OCI-LY7 (cell line): ENCODE data around the gene UBE3A. TPM values are rescaled to one million over a fixed set of nuclear protein-coding genes. Genes with fewer than 3 reads are reported as not detected.

Experiments used
- BruUV-seq: library from RNA; stranded (reverse); fragments of 400-500 nt; replicated peaks from 2 replicates; lab custom pipeline; 2021; lab: Mats Ljungman, UMichigan
- CTCF ChIA-PET: fragments of 300-600 bp; sonication (Branson Sonifier 250); formaldehyde crosslinking; loops from one replicate; lab custom pipeline; 2022; ENCODE audit warnings: antibody characterized with exemption; ENCODE audit not compliant: unreplicated experiment; lab: Charles Lee
- POLR2A ChIA-PET: fragments of 300-600 bp; sonication (Branson Sonifier 250); formaldehyde crosslinking; loops from one replicate; lab custom pipeline; 2022; ENCODE audit warnings: antibody characterized with exemption; lab: Charles Lee
- DNase-seq: peaks from one replicate; pipeline ENCODE4 v3.0.0-alpha.2; 2015; ENCODE audit warnings: low spot score
- H2AFZ ChIP-seq: fragments of 200-600 bp; sonication (generic), shearing (Covaris generic); 2 replicates; pipeline ENCODE4 v1.6.1; 2014; ENCODE audit warnings: mild to moderate bottlenecking, antibody characterized with exemption, low read length, moderate library complexity
- H3K27ac ChIP-seq: fragments of 200-600 bp; sonication (generic); 2 replicates; pipeline ENCODE4 v1.5.1; 2014; ENCODE audit warnings: mixed run types, low read depth, mild to moderate bottlenecking, moderate library complexity, low read length, inconsistent platforms; ENCODE audit not compliant: poor library complexity, severe bottlenecking
- H3K36me3 ChIP-seq: fragments of 200-600 bp; sonication (generic); 2 replicates; pipeline ENCODE4 v1.6.1; 2014; ENCODE audit warnings: mild to moderate bottlenecking, antibody characterized with exemption, low read length, moderate library complexity, mixed read lengths; ENCODE audit not compliant: insufficient read depth
- H3K4me1 ChIP-seq: fragments of 200-600 bp; sonication (generic); 2 replicates; pipeline ENCODE4 v1.5.1; 2014; ENCODE audit warnings: mild to moderate bottlenecking, low read length; ENCODE audit not compliant: insufficient read depth, poor library complexity, severe bottlenecking
- H3K4me2 ChIP-seq: fragments of 200-600 bp; sonication (generic); 2 replicates; pipeline ENCODE4 v1.6.1; 2014; ENCODE audit warnings: mild to moderate bottlenecking, low read length
- H3K4me3 ChIP-seq: fragments of 200-600 bp; sonication (generic); 2 replicates; pipeline ENCODE4 v1.5.1; 2014; ENCODE audit warnings: mild to moderate bottlenecking, low read depth, low read length; ENCODE audit not compliant: poor library complexity, severe bottlenecking
- H3K79me2 ChIP-seq: fragments of 200-600 bp; sonication (generic); 2 replicates; pipeline ENCODE4 v1.6.1; 2016; ENCODE audit warnings: low read depth, mild to moderate bottlenecking, low read length, moderate library complexity, mixed read lengths; ENCODE audit not compliant: insufficient read depth
- H3K9me2 ChIP-seq: fragments of 200-600 bp; sonication (generic); 2 replicates; pipeline ENCODE4 v1.6.1; 2016; ENCODE audit warnings: mild to moderate bottlenecking, low read length, mixed read lengths; ENCODE audit not compliant: insufficient read depth
- H3K9me3 ChIP-seq: fragments of 200-600 bp; sonication (generic); 2 replicates; pipeline ENCODE4 v1.6.1; 2014; ENCODE audit warnings: mild to moderate bottlenecking, mixed run types, low read length, mixed read lengths
- H4K20me1 ChIP-seq: fragments of 200-600 bp; sonication (generic); 2 replicates; pipeline ENCODE4 v1.6.1; 2014; ENCODE audit warnings: mild to moderate bottlenecking, antibody characterized with exemption, low read length, moderate library complexity, mixed read lengths; ENCODE audit not compliant: insufficient read depth
- EZH2phosphoT487 ChIP-seq: fragments of 200-600 bp; sonication (generic); IDR thresholded peaks from 2 replicates; pipeline ENCODE4 v1.6.1; 2018; ENCODE audit warnings: low read depth, borderline replicate concordance, mild to moderate bottlenecking, mixed run types, antibody characterized with exemption, low read length, moderate library complexity, mixed read lengths
- intact Hi-C: fragments of 100-400 bp; cut with micrococcal nuclease; formaldehyde crosslinking; loops from one replicate; pipeline ENCODE4 v1.10.0; 2022; ENCODE audit not compliant: unreplicated experiment
- total RNA-seq, 2 experiments: library from RNA; depleted of rRNA in 1 of 2; stranded (reverse); fragments of >200 nt in 1 of 2; shearing (Covaris generic) in 1 of 2; gene quantifications; 2 replicates each; pipeline ENCODE4 v1.2.3, GENCODE V29; 2014 to 2022
- TF ChIP-seq, protein P1 (sequence below): fragments of 200-600 bp; sonication (generic); conservative IDR thresholded peaks from 2 replicates; pipeline ENCODE4 v1.5.1; 2014; ENCODE audit warnings: mild to moderate bottlenecking, antibody characterized with exemption, low read length, moderate library complexity, mixed read lengths

Gene UBE3A
- total RNA-seq, 2 experiments from 2014 or later: 95.9 to 158 TPM

- H3K27ac ChIP-seq: no peak overlapping the region
- no TSS peak for BruUV-seq
- no peaks in the 10 kb centered on the region for H3K4me1 ChIP-seq
- DNase-seq: no peak
- no peaks in the 10 kb centered on the region for H3K9me3 ChIP-seq
- no peak for TF ChIP-seq EZH2phosphoT487
- POLR2A ChIA-PET: interaction anchor here (0.8 to 1.0 kb wide), 2 partner anchors 11 to 31 kb away, joined by 3 read pairs; no protein-coding TSS in a partner anchor
- H3K4me2 ChIP-seq: no peak overlapping the region
- H2AFZ ChIP-seq: no peak overlapping the region
- H4K20me1 ChIP-seq: no peaks in the 10 kb centered on the region
- no peaks in the 10 kb centered on the region for H3K79me2 ChIP-seq
- intact Hi-C loops: no loop called here
- no peaks in the 10 kb centered on the region for H3K36me3 ChIP-seq
- H3K4me3 ChIP-seq: no peak overlapping the region
- H3K9me2 ChIP-seq: no peaks in the 10 kb centered on the region
- CTCF ChIA-PET: no interaction called here
Observed at GRCh38 chr15:25445412-25445811, 6.6 kb upstream of the UBE3A start.

DNA sequence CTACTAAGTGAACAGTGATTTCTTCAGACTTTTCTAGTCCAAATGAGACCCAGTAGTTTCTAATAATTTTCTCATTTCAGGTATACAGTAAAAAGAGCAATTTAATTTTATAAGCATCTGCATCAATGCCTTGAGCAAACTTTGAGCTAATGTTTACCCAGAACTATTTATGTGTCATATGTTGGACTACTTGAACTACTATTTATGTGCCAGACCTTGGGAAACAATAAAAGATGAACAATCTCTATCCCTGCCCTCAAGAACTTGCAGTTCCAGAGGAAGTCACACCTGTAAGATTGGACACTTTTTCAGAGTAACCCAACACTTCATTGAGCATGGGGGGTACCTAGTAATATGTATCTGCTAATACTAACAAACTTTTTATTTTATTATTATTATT lies 2.3 kb upstream of the UBE3A start:
- H3K4me2 ChIP-seq: no peak overlapping the region
- H2AFZ ChIP-seq: no peak overlapping the region
- no peak for DNase-seq
- H3K27ac ChIP-seq: no peak overlapping the region
- H3K4me3 ChIP-seq: no peak overlapping the region
- no peaks in the 10 kb centered on the region for H3K9me2 ChIP-seq
- H3K79me2 ChIP-seq: peaks cover 22% of the 10 kb centered on the region
- peaks cover 16% of the 10 kb centered on the region for H3K4me1 ChIP-seq
- TF ChIP-seq, protein P1, sequence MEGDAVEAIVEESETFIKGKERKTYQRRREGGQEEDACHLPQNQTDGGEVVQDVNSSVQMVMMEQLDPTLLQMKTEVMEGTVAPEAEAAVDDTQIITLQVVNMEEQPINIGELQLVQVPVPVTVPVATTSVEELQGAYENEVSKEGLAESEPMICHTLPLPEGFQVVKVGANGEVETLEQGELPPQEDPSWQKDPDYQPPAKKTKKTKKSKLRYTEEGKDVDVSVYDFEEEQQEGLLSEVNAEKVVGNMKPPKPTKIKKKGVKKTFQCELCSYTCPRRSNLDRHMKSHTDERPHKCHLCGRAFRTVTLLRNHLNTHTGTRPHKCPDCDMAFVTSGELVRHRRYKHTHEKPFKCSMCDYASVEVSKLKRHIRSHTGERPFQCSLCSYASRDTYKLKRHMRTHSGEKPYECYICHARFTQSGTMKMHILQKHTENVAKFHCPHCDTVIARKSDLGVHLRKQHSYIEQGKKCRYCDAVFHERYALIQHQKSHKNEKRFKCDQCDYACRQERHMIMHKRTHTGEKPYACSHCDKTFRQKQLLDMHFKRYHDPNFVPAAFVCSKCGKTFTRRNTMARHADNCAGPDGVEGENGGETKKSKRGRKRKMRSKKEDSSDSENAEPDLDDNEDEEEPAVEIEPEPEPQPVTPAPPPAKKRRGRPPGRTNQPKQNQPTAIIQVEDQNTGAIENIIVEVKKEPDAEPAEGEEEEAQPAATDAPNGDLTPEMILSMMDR: no peak
- no peak for TF ChIP-seq EZH2phosphoT487
- peaks cover 19% of the 10 kb centered on the region for H4K20me1 ChIP-seq
- no peaks in the 10 kb centered on the region; the same call in 1 of the 2 replicates for H3K9me3 ChIP-seq
- BruUV-seq: no TSS peak
- intact Hi-C loops: no loop called here
- CTCF ChIA-PET: no interaction called here
- POLR2A ChIA-PET: interaction anchor here (0.6 to 2.0 kb wide), 4 partner anchors 11 to 412 kb away, joined by 3 to 7 read pairs (median 5); no protein-coding TSS in a partner anchor
- H3K36me3 ChIP-seq: peaks cover 5% of the 10 kb centered on the region

- Histone ChIP-seq H3K79me2 (peaks cover 39% of the 10 kb centered on the region), H3K9me3 (no peaks in the 10 kb centered on the region; the same call in 1 of the 2 replicates), H3K9me2 (no peaks in the 10 kb centered on the region), H3K27ac (peak overlapping the region; percentile 84), H2AFZ (peak overlapping the region; percentile 95), H3K4me3 (peak overlapping the region; percentile 98), H3K36me3 (peaks cover 22% of the 10 kb centered on the region), H3K4me1 (peaks cover 33% of the 10 kb centered on the region), H3K4me2 (peak overlapping the region; percentile 75), H4K20me1 (peaks cover 36% of the 10 kb centered on the region)
- DNase-seq: peak; percentile 48
- CTCF ChIA-PET: interaction anchor here (0.6 kb wide), 1 partner anchor 426 kb away, joined by 3 read pairs; no protein-coding TSS in a partner anchor
- TSS peak; percentile 81 for BruUV-seq
- POLR2A ChIA-PET: interaction anchor here (0.6 to 1.6 kb wide), 9 partner anchors 10 to 1189 kb away, joined by 3 to 4 read pairs (median 3); no protein-coding TSS in a partner anchor
- intact Hi-C loops: loop anchor here (2.0 to 10.0 kb wide), 4 partner anchors 109 to 495 kb away; no protein-coding TSS in a partner anchor
- TF ChIP-seq EZH2phosphoT487: no peak
- TF ChIP-seq, protein P1: no peak
Observed at GRCh38 chr15:25439369-25439836, 579 bp upstream of the UBE3A start.
